Activated CD4-positive, alpha-beta T cell treated with anti-CD3 and anti-CD28 coated beads, Interleukin-2, amount 10 ng/mL, durations not matched to agents 7 days and 5 days (primary cell): ENCODE measurements around the gene NGFR. TPM values are rescaled to one million over a fixed set of nuclear protein-coding genes. Genes with fewer than 3 reads are reported as not detected.
A peak's percentile ranks its signal among the peaks of the same experiment; 100 is the strongest.

Experiments
- CTCF ChIA-PET: fragments of 350-600 bp; sonication (Branson Sonifier 250); formaldehyde crosslinking; loops from one replicate; lab custom pipeline; 2021; ENCODE audit warnings: antibody characterized with exemption; lab: Charles Lee
- POLR2A ChIA-PET: fragments of 350-600 bp; sonication (Branson Sonifier 250); formaldehyde crosslinking; loops from one replicate; lab custom pipeline; 2021; ENCODE audit warnings: antibody characterized with exemption; lab: Charles Lee
- DNase-seq: peaks from one replicate; pipeline ENCODE4 v3.0.0-alpha.2; 2020
- H3K27ac Mint-ChIP-seq: one replicate; pipeline ENCODE4 v1.8.0; 2021; ENCODE audit warnings: mild to moderate bottlenecking, moderate library complexity, mixed read lengths
- H3K27me3 Mint-ChIP-seq: one replicate; pipeline ENCODE4 v1.8.0; 2021; ENCODE audit warnings: mixed read lengths
- H3K36me3 Mint-ChIP-seq: one replicate; pipeline ENCODE4 v1.8.0; 2021; ENCODE audit warnings: low read depth, mixed read lengths
- H3K4me1 Mint-ChIP-seq: one replicate; pipeline ENCODE4 v1.8.0; 2021; ENCODE audit warnings: mixed read lengths
- H3K4me3 Mint-ChIP-seq: one replicate; pipeline ENCODE4 v1.8.0; 2021; ENCODE audit warnings: mild to moderate bottlenecking, moderate library complexity, mixed read lengths
- H3K9me3 Mint-ChIP-seq: one replicate; pipeline ENCODE4 v1.8.0; 2021; ENCODE audit warnings: mixed read lengths
- total RNA-seq, 2 experiments: library from RNA; stranded (reverse); gene quantifications; one replicate each; pipeline ENCODE4 v1.2.3, GENCODE V29; 2021

NGFR gene, protein sequence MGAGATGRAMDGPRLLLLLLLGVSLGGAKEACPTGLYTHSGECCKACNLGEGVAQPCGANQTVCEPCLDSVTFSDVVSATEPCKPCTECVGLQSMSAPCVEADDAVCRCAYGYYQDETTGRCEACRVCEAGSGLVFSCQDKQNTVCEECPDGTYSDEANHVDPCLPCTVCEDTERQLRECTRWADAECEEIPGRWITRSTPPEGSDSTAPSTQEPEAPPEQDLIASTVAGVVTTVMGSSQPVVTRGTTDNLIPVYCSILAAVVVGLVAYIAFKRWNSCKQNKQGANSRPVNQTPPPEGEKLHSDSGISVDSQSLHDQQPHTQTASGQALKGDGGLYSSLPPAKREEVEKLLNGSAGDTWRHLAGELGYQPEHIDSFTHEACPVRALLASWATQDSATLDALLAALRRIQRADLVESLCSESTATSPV
- under 1 TPM in 1 of 2 experiments, not detected in 1; 0.07 TPM for total RNA-seq

DNA sequence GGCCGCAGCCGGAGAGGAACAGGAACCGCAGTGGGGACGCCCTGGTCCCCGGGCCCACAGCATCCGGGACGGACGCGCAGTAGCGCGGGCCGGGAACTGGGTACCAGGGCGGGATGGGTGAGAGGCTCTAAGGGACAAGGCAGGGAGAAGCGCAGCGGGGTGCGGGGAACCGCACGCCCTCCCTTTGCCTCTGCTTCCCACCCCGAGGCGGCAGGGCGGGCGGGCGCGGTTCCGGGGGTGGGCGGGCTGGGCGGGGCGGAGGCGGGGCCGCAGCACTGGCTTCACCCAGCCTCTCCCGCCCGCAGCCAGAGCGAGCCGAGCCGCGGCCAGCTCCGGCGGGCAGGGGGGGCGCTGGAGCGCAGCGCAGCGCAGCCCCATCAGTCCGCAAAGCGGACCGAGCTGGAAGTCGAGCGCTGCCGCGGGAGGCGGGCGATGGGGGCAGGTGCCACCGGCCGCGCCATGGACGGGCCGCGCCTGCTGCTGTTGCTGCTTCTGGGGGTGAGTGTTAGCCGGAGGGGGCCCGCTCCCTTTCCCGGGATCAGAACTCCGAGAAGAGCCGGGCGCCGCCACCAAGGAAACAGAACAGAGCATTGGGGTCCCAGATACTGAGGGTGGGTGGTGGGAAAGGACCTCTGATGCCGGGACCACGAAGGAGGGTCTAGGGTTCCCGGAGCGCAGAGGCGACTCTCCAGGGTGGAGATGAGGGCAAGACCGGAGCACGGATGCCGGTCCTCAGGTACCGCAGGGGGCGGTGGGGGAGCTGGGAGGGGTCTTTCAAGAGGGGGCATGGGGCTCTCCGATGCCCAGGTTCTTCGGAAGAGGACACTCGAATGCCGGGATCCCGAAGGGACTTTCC lies at the start of gene NGFR:
Gene NGFR, plus strand, starts transcription at position 308 of the 856 bp plus-strand sequence. Its CDS starts 125 bp downstream, at position 433.
- no peaks in the 10 kb centered on the region for H3K36me3 Mint-ChIP-seq
- H3K4me3 Mint-ChIP-seq, result peak within 1 kb of the TSS; percentile 70
- H3K27ac Mint-ChIP-seq, result no peak within 1 kb of the TSS
- ChIA-PET CTCF (interaction anchor here (1.9 to 5.3 kb wide), 4 partner anchors 10 to 61 kb away, joined by 4 to 31 read pairs (median 8); no protein-coding TSS in a partner anchor), POLR2A (no interaction called here)
- peaks cover 72% of the 10 kb centered on the region for H3K27me3 Mint-ChIP-seq
- DNase-seq, result peak; percentile 55
- no peaks in the 10 kb centered on the region for H3K9me3 Mint-ChIP-seq
- H3K4me1 Mint-ChIP-seq, result peaks cover 23% of the 10 kb centered on the region

DNA sequence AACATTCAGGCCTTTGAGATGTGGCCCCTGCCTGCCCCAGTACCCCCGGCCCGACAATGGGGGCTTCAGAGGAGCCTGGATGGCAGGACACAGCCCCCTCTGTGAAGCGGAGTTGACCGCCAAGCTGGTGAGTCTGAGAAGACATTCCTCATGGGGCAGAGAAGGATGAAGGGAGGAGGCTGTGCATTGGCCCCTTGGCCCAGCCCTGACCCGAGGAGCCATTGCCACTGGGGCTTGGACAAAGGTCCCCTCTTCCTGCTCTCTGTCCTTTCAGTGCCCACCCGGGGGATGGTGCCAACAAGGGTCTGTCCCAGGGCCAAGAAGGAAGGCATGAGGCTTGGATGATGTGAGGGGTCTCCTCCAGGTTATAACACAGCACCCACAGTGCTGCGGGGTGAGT lies 49.5 kb upstream of the NGFR start:
- DNase-seq, result no peak
- Mint-ChIP-seq H3K27me3 (peaks cover 1% of the 10 kb centered on the region), H3K36me3 (no peaks in the 10 kb centered on the region), H3K27ac (no peak overlapping the region), H3K4me3 (no peak overlapping the region), H3K9me3 (no peaks in the 10 kb centered on the region), H3K4me1 (peaks cover 7% of the 10 kb centered on the region)
- CTCF ChIA-PET, result no interaction called here
- POLR2A ChIA-PET, result no interaction called here

DNA sequence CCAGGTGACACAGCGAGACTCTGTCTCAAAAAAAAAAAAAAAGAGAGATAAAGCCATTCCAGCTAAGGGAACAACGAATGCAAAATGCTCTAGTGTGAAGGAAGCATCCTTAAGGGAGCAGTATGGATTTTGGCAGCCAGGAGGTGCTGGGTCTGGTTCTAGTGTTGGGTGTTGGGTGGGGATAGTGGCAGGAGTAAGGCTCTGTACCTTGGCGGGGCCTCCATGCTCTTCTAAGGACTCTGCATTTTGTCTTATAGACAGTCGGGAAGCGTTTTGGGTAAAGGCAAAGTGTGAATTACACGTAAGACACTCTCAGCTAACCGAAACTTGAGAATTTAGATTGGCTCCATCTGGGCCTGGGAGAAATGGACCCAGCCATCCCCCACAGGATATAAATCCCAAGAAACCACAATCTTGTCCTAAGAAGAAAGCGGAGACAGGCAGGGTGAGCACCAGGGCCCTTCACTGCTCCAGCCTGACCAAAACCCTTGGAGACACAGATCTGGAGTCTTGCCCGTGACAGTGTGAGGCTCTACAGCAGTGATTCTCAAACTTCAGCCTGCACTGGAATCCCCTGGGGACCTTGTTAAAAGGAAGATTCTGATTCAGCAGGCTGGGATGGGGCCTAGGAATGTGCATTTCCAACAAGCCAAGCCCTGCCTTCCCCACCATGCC lies 47.3 kb upstream of the NGFR start:
- peaks cover 25% of the 10 kb centered on the region for H3K4me1 Mint-ChIP-seq
- no peak overlapping the region for H3K27ac Mint-ChIP-seq
- CTCF ChIA-PET, result interaction anchor here (0.5 to 1.1 kb wide), 2 partner anchors 280 to 495 kb away, joined by 3 read pairs; no protein-coding TSS in a partner anchor
- no peaks in the 10 kb centered on the region for H3K9me3 Mint-ChIP-seq
- POLR2A ChIA-PET, result interaction anchor here (0.6 kb wide), 1 partner anchor 151 kb away, joined by 4 read pairs; no protein-coding TSS in a partner anchor
- no peaks in the 10 kb centered on the region for H3K27me3 Mint-ChIP-seq
- H3K36me3 Mint-ChIP-seq, result no peaks in the 10 kb centered on the region
- no peak overlapping the region for H3K4me3 Mint-ChIP-seq
- DNase-seq, result no peak

DNA sequence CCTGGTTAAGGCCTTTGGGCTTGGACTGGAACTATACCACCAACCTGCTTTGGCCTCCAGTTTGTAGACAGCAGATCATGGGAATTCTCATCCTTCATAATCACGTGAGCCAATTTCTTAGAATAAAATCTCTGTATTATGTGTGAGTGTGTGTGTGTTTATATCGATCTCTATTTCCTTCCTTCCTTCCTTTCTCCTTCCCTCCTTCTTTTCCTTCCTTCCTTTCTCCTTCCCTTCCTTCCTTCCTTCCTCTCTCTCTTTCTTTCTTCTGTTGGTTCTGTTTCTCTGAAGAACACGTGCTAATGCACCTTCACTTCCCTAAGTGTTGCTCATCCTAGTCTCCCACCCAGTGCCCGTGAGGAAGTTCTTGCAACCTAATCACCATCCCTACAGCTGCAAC lies 44.9 kb upstream of the NGFR start:
- DNase-seq, result no peak
- no peak overlapping the region for H3K4me3 Mint-ChIP-seq
- ChIA-PET CTCF (no interaction called here), POLR2A (no interaction called here)
- H3K9me3 Mint-ChIP-seq, result no peaks in the 10 kb centered on the region
- peaks cover 10% of the 10 kb centered on the region for H3K27me3 Mint-ChIP-seq
- H3K27ac Mint-ChIP-seq, result peak overlapping the region; percentile 71
- H3K4me1 Mint-ChIP-seq, result peaks cover 28% of the 10 kb centered on the region
- H3K36me3 Mint-ChIP-seq, result no peaks in the 10 kb centered on the region

DNA sequence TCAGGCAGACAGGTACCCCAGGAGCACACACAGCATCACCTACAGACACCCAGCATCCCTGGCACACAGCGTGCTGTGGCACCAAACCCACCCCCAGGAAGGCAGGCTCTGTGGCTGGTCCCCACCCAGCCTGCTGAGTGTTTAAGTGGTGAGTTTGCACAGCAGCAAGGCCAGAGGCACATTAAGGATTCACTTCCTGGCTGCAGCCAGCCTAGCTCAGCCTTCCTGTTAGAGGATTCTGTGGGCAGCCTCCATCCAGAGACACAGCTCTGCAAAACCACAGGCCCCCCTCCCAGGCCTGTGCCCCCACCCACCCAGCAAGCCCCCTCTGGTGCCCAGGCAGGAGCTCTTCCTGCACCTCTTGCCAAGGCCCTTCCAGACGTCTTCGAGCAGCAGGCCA lies 44.4 kb upstream of the NGFR start:
- Mint-ChIP-seq H3K27ac (peak overlapping the region; percentile 71), H3K9me3 (no peaks in the 10 kb centered on the region), H3K36me3 (no peaks in the 10 kb centered on the region), H3K27me3 (peaks cover 10% of the 10 kb centered on the region), H3K4me1 (peaks cover 28% of the 10 kb centered on the region), H3K4me3 (no peak overlapping the region)
- ChIA-PET POLR2A (no interaction called here), CTCF (interaction anchor here (1.2 kb wide), 1 partner anchor 28 kb away, joined by 3 read pairs; no protein-coding TSS in a partner anchor)
- DNase-seq, result no peak

DNA sequence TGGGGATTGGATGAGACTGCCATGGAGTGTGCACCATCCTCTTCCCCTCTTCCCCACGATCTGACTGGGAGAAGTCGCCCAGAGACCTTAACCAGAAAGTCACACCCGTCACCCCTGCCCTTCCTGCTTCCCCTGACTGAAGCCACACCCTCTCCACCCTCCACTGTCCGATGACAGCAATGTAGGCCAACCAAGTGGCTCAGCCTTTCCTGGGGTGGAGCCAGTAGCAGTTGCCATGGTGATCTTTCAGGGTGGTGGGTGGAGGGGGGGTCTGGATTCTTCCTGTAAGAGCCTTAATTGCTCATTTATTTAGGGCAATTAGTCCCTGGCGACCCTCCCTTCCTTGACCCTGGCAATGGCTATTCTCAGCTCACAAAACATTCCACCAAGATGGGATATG lies 42.9 kb upstream of the NGFR start:
- POLR2A ChIA-PET, result no interaction called here
- H3K4me3 Mint-ChIP-seq, result no peak overlapping the region
- peak overlapping the region; percentile 36 for H3K27ac Mint-ChIP-seq
- no peaks in the 10 kb centered on the region for H3K9me3 Mint-ChIP-seq
- peaks cover 21% of the 10 kb centered on the region for H3K27me3 Mint-ChIP-seq
- peak; percentile 11 for DNase-seq
- CTCF ChIA-PET, result no interaction called here
- H3K36me3 Mint-ChIP-seq, result no peaks in the 10 kb centered on the region
- peaks cover 28% of the 10 kb centered on the region for H3K4me1 Mint-ChIP-seq

DNA sequence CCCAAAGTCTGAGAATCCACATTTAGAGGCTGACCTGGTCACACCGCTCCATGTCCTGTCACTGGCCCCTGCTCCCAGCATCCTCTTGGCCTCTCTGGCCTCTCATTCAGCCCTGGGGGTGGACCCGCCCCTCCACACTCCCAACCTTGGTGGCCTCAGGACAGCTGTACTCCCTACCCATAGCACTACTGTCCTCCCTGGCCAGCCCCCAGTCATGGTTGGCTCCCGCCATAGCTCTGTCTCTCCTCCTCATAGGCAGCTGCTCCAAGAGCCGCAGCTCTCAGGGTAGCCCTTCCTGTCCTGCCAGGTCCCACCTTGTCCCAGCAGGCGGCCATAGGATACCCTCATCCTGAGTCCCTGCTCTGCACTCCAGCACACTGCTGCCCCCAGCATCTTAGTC lies 42.4 kb upstream of the NGFR start:
- Mint-ChIP-seq H3K36me3 (no peaks in the 10 kb centered on the region), H3K4me1 (peaks cover 28% of the 10 kb centered on the region), H3K27ac (no peak overlapping the region), H3K9me3 (no peaks in the 10 kb centered on the region), H3K4me3 (no peak overlapping the region), H3K27me3 (peaks cover 26% of the 10 kb centered on the region)
- CTCF ChIA-PET, result no interaction called here
- POLR2A ChIA-PET, result no interaction called here
- no peak for DNase-seq

DNA sequence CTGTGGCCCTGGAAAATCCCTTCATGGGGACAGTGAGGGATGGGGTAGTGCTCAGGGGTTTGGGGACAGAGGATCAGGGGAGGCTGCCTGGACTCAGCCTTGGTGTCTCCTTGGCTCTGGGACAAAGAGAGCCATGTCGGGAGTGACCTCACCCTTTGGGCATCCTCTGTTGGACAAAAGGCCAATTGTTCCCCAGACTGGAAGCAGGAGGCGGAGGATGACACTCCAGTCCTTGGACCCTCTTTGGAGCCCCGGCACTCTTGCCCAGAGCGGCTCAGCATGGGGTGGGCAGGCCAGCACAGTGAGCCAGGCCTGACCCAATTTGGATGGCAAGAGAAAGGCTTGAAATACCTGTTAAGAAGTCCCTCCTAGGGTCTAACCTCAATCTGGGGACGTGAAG lies 41.0 kb upstream of the NGFR start:
- Mint-ChIP-seq H3K36me3 (no peaks in the 10 kb centered on the region), H3K4me1 (peaks cover 28% of the 10 kb centered on the region), H3K27me3 (peaks cover 35% of the 10 kb centered on the region), H3K4me3 (no peak overlapping the region), H3K27ac (no peak overlapping the region), H3K9me3 (no peaks in the 10 kb centered on the region)
- ChIA-PET POLR2A (no interaction called here), CTCF (no interaction called here)
- no peak for DNase-seq

DNA sequence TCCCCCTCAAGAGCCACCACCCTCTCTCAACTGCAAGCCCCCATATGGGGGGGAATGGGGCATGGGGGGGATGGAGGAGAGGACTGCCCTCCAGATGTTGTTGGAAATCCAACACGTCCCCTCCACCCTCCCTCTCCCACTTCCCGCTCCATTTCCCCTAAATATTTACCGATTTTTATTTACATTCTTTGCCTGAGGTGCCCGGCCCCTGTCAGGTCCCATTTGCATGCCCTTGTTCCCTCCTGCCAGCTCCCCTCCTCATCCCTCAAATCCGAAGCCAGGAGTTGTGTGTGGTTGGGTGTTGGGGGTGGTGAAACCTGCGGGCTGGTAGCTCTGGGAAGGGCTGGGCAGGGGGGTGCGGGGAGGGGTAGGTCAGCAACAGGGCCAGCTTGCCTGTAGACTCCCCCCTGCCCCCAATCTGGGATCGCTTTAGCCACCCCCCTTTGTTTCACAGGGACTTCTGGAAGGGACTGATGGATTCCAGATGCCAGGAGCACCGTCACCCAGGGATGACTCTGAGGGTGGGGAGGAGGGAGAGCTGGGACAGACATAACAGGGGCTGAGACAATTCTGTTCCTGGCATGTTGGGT lies 39.7 kb upstream of the NGFR start:
- peaks cover 45% of the 10 kb centered on the region for H3K27me3 Mint-ChIP-seq
- CTCF ChIA-PET, result interaction anchor here (1.2 kb wide), 2 partner anchors 20 to 41 kb away, joined by 3 to 4 read pairs; no protein-coding TSS in a partner anchor

DNA sequence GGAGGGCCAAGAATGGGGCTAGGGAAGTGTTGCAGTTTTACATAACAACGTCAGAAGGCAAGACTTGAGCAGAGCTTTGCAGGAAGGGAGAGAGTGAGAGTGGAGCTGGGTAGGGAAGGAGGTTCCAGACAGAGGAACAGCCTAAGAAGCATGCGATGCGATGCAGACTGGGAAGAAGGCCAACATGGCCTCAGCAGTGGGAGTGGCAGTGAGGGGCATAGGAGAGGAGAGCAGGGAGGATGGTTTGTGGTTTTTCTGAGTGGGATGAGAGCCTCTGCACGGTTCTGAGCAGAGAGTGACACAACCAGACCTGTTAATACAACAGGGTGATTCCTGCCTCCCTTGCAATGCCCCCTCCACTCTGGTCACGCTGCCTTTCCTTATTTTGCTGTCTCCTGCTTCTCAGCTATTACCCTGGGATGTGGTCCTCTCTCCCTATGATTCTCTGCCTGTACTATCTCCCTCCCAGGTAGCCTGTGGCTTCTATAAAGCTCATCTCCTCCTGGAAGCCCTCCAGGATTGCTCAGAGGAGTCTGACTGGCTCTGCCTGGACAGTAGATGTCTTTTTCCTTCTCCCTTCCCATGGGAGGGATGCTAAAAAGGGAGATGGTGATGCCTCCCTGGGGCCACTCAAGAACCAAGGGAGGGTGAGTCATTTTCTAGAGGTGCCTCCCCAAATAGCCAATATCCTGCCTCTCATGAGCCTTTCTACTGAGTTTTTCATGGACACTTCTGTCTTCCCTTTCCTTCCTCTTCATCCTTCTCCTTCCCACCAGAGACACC lies 38.7 kb upstream of the NGFR start:
- no peak for DNase-seq
- ChIA-PET CTCF (interaction anchor here (1.1 to 1.2 kb wide), 2 partner anchors 40 to 114 kb away, joined by 4 read pairs; no protein-coding TSS in a partner anchor), POLR2A (no interaction called here)
- peaks cover 47% of the 10 kb centered on the region for H3K27me3 Mint-ChIP-seq
- no peaks in the 10 kb centered on the region for H3K9me3 Mint-ChIP-seq
- no peak overlapping the region for H3K27ac Mint-ChIP-seq
- no peak overlapping the region for H3K4me3 Mint-ChIP-seq
- no peaks in the 10 kb centered on the region for H3K36me3 Mint-ChIP-seq
- peaks cover 13% of the 10 kb centered on the region for H3K4me1 Mint-ChIP-seq

More for the DNA sequence above, 39.7 kb upstream of the NGFR start:
- Mint-ChIP-seq H3K4me1 (peaks cover 23% of the 10 kb centered on the region), H3K4me3 (no peak overlapping the region), H3K27ac (no peak overlapping the region), H3K9me3 (no peaks in the 10 kb centered on the region), H3K36me3 (no peaks in the 10 kb centered on the region)
- DNase-seq, result no peak
- POLR2A ChIA-PET, result no interaction called here
